ENCODE results near the gene MCM8.

MCM8 gene

GRCh38 chr20:5925551-5925950 is 24.9 kb upstream of the MCM8 start:
- H3K9me3 ChIP-seq = no peaks in the 10 kb centered on the region
- peaks cover 0 to 5% of the 10 kb centered on the region in 2 donors for H3K27me3 ChIP-seq
- no peak overlapping the region for H3K4me3 ChIP-seq
- no peaks in the 10 kb centered on the region for H3K4me1 ChIP-seq
- DNase-seq = no peak
- no peak for TF ChIP-seq CTCF (IDR thresholded peaks at IDR 0.05)
- intact Hi-C loops (cut with DNase I; ENCODE audit: low total_unique reads) = no loop called here
- no peaks in the 10 kb centered on the region for H3K36me3 ChIP-seq
- H3K27ac ChIP-seq = no peak overlapping the region

- Histone ChIP-seq H3K9me3 (no peaks in the 10 kb centered on the region), H3K27ac (no peak overlapping the region), H3K36me3 (no peaks in the 10 kb centered on the region), H3K27me3 (peaks cover 0 to 2% of the 10 kb centered on the region in 2 donors), H3K4me1 (no peaks in the 10 kb centered on the region), H3K4me3 (no peak overlapping the region)
- intact Hi-C loops (cut with DNase I; ENCODE audit: low total_unique reads) = no loop called here
- DNase-seq = no peak
- no peak for TF ChIP-seq CTCF (IDR thresholded peaks at IDR 0.05)
Measured at GRCh38 chr20:5927749-5928462, 22.5 kb upstream of the MCM8 start.

- H3K27ac ChIP-seq = no peak overlapping the region
- peaks cover 0 to 2% of the 10 kb centered on the region in 2 donors for H3K27me3 ChIP-seq
- H3K4me3 ChIP-seq = no peak overlapping the region
- H3K36me3 ChIP-seq = no peaks in the 10 kb centered on the region
- no peak for TF ChIP-seq CTCF (IDR thresholded peaks at IDR 0.05)
- H3K4me1 ChIP-seq = no peaks in the 10 kb centered on the region
- intact Hi-C loops (cut with DNase I; ENCODE audit: low total_unique reads) = no loop called here
- H3K9me3 ChIP-seq = no peaks in the 10 kb centered on the region
- DNase-seq = no peak
Measured at GRCh38 chr20:5928836-5929715, 21.4 kb upstream of the MCM8 start.

GRCh38 chr20:5931411-5931810 is 19.0 kb upstream of the MCM8 start:
- H3K27ac ChIP-seq = no peak overlapping the region
- H3K9me3 ChIP-seq = no peaks in the 10 kb centered on the region
- H3K27me3 ChIP-seq = peaks cover 0 to 2% of the 10 kb centered on the region in 2 donors
- H3K36me3 ChIP-seq = no peaks in the 10 kb centered on the region
- no peaks in the 10 kb centered on the region for H3K4me1 ChIP-seq
- TF ChIP-seq CTCF (IDR thresholded peaks at IDR 0.05) = no peak
- DNase-seq = no peak
- intact Hi-C loops (cut with DNase I; ENCODE audit: low total_unique reads) = no loop called here
- H3K4me3 ChIP-seq = no peak overlapping the region

GRCh38 chr20:5932796-5933195 is 17.7 kb upstream of the MCM8 start:
- TF ChIP-seq CTCF (IDR thresholded peaks at IDR 0.05) = no peak
- Histone ChIP-seq H3K27me3 (peaks cover 0 to 2% of the 10 kb centered on the region in 2 donors), H3K4me3 (no peak overlapping the region), H3K4me1 (no peaks in the 10 kb centered on the region), H3K36me3 (peaks cover 0 to 9% (median 4%) of the 10 kb centered on the region in 3 donors), H3K27ac (no peak overlapping the region), H3K9me3 (no peaks in the 10 kb centered on the region)
- DNase-seq = no peak
- intact Hi-C loops (cut with DNase I; ENCODE audit: low total_unique reads) = no loop called here
